Endothelial cell of umbilical vein (primary cell): ENCODE measurements around the gene AQP1. TPM values are rescaled to one million over a fixed set of nuclear protein-coding genes. Genes with fewer than 3 reads are reported as not detected.

Experiments
- BruUV-seq: library from RNA; stranded (reverse); fragments of 400-500 nt; replicated peaks from 2 replicates; lab custom pipeline; 2021; lab: Mats Ljungman, UMichigan
- CTCF ChIA-PET: fragments of 300-600, 350-600 bp; sonication (Branson Sonifier 250); formaldehyde crosslinking; loops from one replicate; lab custom pipeline; 2021; ENCODE audit warnings: antibody characterized with exemption, inconsistent platforms; lab: Charles Lee
- POLR2A ChIA-PET: fragments of 300-600, 350-600 bp; sonication (Branson Sonifier 250); formaldehyde crosslinking; loops from one replicate; lab custom pipeline; 2021; ENCODE audit warnings: antibody characterized with exemption, inconsistent platforms; lab: Charles Lee
- DNase-seq: peaks from one replicate; pipeline ENCODE4 v3.0.0-alpha.2; 2011; ENCODE audit warnings: low read depth, low spot score
- FAIRE-seq: peaks from 2 replicates; lab custom pipeline; 2011; peaks lifted over from hg19 to GRCh38; lab: Jason Lieb, UNC
- H2AFZ ChIP-seq: 2 replicates; pipeline ENCODE4 v1.6.0; 2012; ENCODE audit warnings: low read depth, low read length, control low read depth, inconsistent platforms
- H3K27ac ChIP-seq: 2 replicates; pipeline ENCODE4 v1.5.1; 2011; ENCODE audit warnings: low read depth, mild to moderate bottlenecking, control low read depth, low read length, moderate library complexity; ENCODE audit not compliant: insufficient read depth
- H3K27me3 ChIP-seq, 2 experiments: 2 replicates each; pipeline versions ENCODE4 v1.6.0 to v1.6.1; 2011; ENCODE audit warnings: low read length in 2 of 2, mixed read lengths in 1 of 2; ENCODE audit not compliant: control insufficient read depth in 2 of 2, insufficient read depth in 2 of 2
- H3K36me3 ChIP-seq, 2 experiments: 2 replicates in 1 of 2; 3 replicates in 1 of 2; pipeline ENCODE4 v1.5.1; 2011; ENCODE audit warnings: low read length in 2 of 2, mild to moderate bottlenecking in 1 of 2, moderate library complexity in 1 of 2; ENCODE audit not compliant: control insufficient read depth in 2 of 2, insufficient read depth in 2 of 2; ENCODE audit errors: extremely low read depth in 1 of 2
- H3K4me1 ChIP-seq: 3 replicates; pipeline ENCODE4 v1.5.1; 2011; ENCODE audit warnings: mild to moderate bottlenecking, low read length; ENCODE audit not compliant: control insufficient read depth, insufficient read depth; ENCODE audit errors: extremely low read depth
- H3K4me2 ChIP-seq: 2 replicates; pipeline ENCODE4 v1.6.1; 2011; ENCODE audit warnings: low read length, control low read depth, mixed read lengths; ENCODE audit not compliant: insufficient read depth
- H3K4me3 ChIP-seq, 3 experiments: fragments of 200-600 bp in 1 of 3; sonication (generic), shearing (Covaris generic) in 1 of 3; replicated peaks in 1 of 3; 2 replicates each; pipeline ENCODE4 v1.5.1; 2011 to 2016; ENCODE audit warnings: control low read depth in 3 of 3, low read length in 3 of 3, mild to moderate bottlenecking in 2 of 3, inconsistent platforms in 1 of 3, low read depth in 1 of 3, moderate library complexity in 1 of 3; ENCODE audit not compliant: insufficient read depth in 1 of 3
- H3K79me2 ChIP-seq: 2 replicates; pipeline ENCODE4 v1.6.0; 2012; ENCODE audit warnings: low read length, inconsistent platforms; ENCODE audit not compliant: control insufficient read depth, insufficient read depth
- H3K9ac ChIP-seq: replicated peaks from 2 replicates; pipeline ENCODE3; 2011; ENCODE audit warnings: low read length, control low read depth; ENCODE audit not compliant: insufficient read depth; ENCODE audit errors: extremely low read depth
- H3K9me1 ChIP-seq: replicated peaks from 3 replicates; pipeline ENCODE4 v1.6.0; 2011; ENCODE audit warnings: mild to moderate bottlenecking, low read length; ENCODE audit not compliant: control insufficient read depth, insufficient read depth; ENCODE audit errors: extremely low read depth
- H3K9me3 ChIP-seq: replicated peaks from 2 replicates; pipeline ENCODE4 v1.5.1; 2012; ENCODE audit warnings: low read length, inconsistent platforms; ENCODE audit not compliant: control insufficient read depth, insufficient read depth
- H4K20me1 ChIP-seq: replicated peaks from 2 replicates; pipeline ENCODE3; 2011; ENCODE audit warnings: mild to moderate bottlenecking, low read length; ENCODE audit not compliant: control insufficient read depth, insufficient read depth; ENCODE audit errors: extremely low read depth
- EZH2 ChIP-seq: IDR thresholded peaks from 2 replicates; pipeline ENCODE4 v1.6.1; 2012; ENCODE audit warnings: borderline replicate concordance, low read depth, mild to moderate bottlenecking, moderate library complexity, low read length, inconsistent platforms; ENCODE audit not compliant: severe bottlenecking
- FOS ChIP-seq: IDR thresholded peaks from 2 replicates; pipeline ENCODE4 v1.6.1; 2011; ENCODE audit warnings: mild to moderate bottlenecking, low read length, moderate library complexity, borderline replicate concordance; ENCODE audit not compliant: insufficient read depth
- GATA2 ChIP-seq: IDR thresholded peaks from 2 replicates; pipeline ENCODE4 v1.7.0; 2011; ENCODE audit warnings: low read depth, mild to moderate bottlenecking, moderate library complexity, mixed read lengths, low read length; ENCODE audit not compliant: insufficient read length, insufficient read depth
- JUN ChIP-seq: IDR thresholded peaks from 2 replicates; pipeline ENCODE4 v1.6.1; 2011; ENCODE audit warnings: borderline replicate concordance, low read depth; ENCODE audit not compliant: insufficient read length, insufficient read depth
- MYC ChIP-seq: IDR thresholded peaks from one replicate; pipeline ENCODE4 v1.6.1; 2011; ENCODE audit warnings: mild to moderate bottlenecking, low read depth, low read length
- POLR2A ChIP-seq: IDR thresholded peaks from 2 replicates; pipeline ENCODE4 v1.6.1; 2012; ENCODE audit warnings: low read depth, mild to moderate bottlenecking, control low read depth, low read length
- POLR2AphosphoS5 ChIP-seq: IDR thresholded peaks from 2 replicates; pipeline ENCODE4 v1.6.1; 2012; ENCODE audit warnings: low read depth, mild to moderate bottlenecking, control low read depth, low read length, moderate library complexity; ENCODE audit not compliant: insufficient read depth
- dilution Hi-C: fragments of 300-500 bp; cut with MboI; formaldehyde crosslinking; loops from one replicate; pipeline ENCODE4 v1.15.0; 2019; ENCODE audit warnings: low sequenced_read_pairs; ENCODE audit not compliant: extremely low pct_ligation_motif_present
- intact Hi-C: fragments of 100-400 bp; cut with micrococcal nuclease; formaldehyde crosslinking; loops from one replicate; pipeline ENCODE4 v1.10.0; 2022
- polyA plus RNA-seq, 4 experiments: library from polyadenylated mRNA; depleted of rRNA in 3 of 4; stranded (reverse) in 3 of 4; unstranded in 1 of 4; fragments of >200 nt; gene quantifications; 2 replicates each; pipeline versions ENCODE4 v1.2.1 to v1.2.3, GENCODE V29; 2011 to 2012; ENCODE audit warnings: missing spikeins in 1 of 4
- total RNA-seq: library from RNA; stranded (reverse); gene quantifications from 2 replicates; pipeline ENCODE4 v1.2.3, GENCODE V29; 2021
- TF ChIP-seq, protein P1 (sequence below), 2 donors: IDR thresholded peaks; 1 replicate in 1 of 2; 2 replicates in 1 of 2; pipeline ENCODE4 v1.5.1; 2011; ENCODE audit warnings: low read length in 2 of 2, mild to moderate bottlenecking in 2 of 2, moderate library complexity in 2 of 2, control low read depth in 1 of 2, inconsistent platforms in 1 of 2, low read depth in 1 of 2; ENCODE audit not compliant: insufficient read depth in 1 of 2; ENCODE audit errors: extremely low read depth in 1 of 2
- TF ChIP-seq, protein P2 (sequence below): IDR thresholded peaks from 2 replicates; pipeline ENCODE4 v1.6.1; 2011; ENCODE audit not compliant: insufficient read depth, insufficient read length

AQP1 gene
- total and polyA plus RNA-seq, 2 donors (not counting 3 experiments of a cell fraction or from before 2014, with no cell fraction given), result 11.7 to 15.9 TPM

DNA sequence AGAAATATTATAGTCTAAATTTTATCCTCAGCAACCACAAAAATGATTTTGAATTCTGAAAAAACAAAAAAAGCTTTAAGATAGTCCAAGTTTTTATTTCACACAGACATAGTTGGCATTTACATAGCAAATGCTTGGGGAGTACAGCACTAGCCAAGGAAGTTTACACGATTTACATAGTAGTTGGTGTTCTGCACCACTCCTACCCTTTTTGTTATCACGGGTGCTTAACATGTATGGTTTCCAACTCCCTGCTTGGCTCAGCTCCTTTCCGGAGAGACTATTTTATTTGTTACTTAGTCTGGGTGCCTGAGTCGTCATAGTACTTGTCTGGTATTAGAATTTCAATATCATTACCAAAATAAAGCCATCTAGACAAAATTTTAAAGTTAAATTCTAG, 43.3 kb downstream of the AQP1 start:
- TF ChIP-seq GATA2, result no peak
- TF ChIP-seq, protein P1, sequence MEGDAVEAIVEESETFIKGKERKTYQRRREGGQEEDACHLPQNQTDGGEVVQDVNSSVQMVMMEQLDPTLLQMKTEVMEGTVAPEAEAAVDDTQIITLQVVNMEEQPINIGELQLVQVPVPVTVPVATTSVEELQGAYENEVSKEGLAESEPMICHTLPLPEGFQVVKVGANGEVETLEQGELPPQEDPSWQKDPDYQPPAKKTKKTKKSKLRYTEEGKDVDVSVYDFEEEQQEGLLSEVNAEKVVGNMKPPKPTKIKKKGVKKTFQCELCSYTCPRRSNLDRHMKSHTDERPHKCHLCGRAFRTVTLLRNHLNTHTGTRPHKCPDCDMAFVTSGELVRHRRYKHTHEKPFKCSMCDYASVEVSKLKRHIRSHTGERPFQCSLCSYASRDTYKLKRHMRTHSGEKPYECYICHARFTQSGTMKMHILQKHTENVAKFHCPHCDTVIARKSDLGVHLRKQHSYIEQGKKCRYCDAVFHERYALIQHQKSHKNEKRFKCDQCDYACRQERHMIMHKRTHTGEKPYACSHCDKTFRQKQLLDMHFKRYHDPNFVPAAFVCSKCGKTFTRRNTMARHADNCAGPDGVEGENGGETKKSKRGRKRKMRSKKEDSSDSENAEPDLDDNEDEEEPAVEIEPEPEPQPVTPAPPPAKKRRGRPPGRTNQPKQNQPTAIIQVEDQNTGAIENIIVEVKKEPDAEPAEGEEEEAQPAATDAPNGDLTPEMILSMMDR (IDR thresholded peaks at IDR 0.05; ENCODE audit: extremely low read depth in 1 of 2, insufficient read depth in 1 of 2, low read depth in 1 of 2, low read length in 2 of 2), result no peak
- no peak for TF ChIP-seq FOS
- no peak for TF ChIP-seq MYC
- TF ChIP-seq, protein P2, sequence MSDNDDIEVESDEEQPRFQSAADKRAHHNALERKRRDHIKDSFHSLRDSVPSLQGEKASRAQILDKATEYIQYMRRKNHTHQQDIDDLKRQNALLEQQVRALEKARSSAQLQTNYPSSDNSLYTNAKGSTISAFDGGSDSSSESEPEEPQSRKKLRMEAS, result no peak
- TF ChIP-seq JUN, result no peak
- TF ChIP-seq POLR2A, result no peak
- TF ChIP-seq POLR2AphosphoS5, result no peak
- TF ChIP-seq EZH2, result no peak
- CTCF ChIA-PET, result interaction anchor here (3.5 kb wide), 1 partner anchor 16 kb away, joined by 22 read pairs; no protein-coding TSS in a partner anchor
- no peak overlapping the region for H3K4me3 ChIP-seq
- no TSS peak for BruUV-seq
- H2AFZ ChIP-seq, result no peak overlapping the region
- H3K27me3 ChIP-seq, result peaks cover 13 to 18% of the 10 kb centered on the region in 2 experiments
- dilution Hi-C loops, result no loop called here
- no peaks in the 10 kb centered on the region for H4K20me1 ChIP-seq
- H3K27ac ChIP-seq, result no peak overlapping the region
- POLR2A ChIA-PET, result no interaction called here
- FAIRE-seq, result no peak
- H3K4me1 ChIP-seq, result no peaks in the 10 kb centered on the region
- no peak for DNase-seq
- H3K9me3 ChIP-seq, result no peaks in the 10 kb centered on the region
- no peaks in the 10 kb centered on the region for H3K79me2 ChIP-seq
- H3K4me2 ChIP-seq, result no peak overlapping the region
- intact Hi-C loops, result no loop called here
- H3K9me1 ChIP-seq, result no peaks in the 10 kb centered on the region
- no peaks in the 10 kb centered on the region for H3K36me3 ChIP-seq
- no peak overlapping the region for H3K9ac ChIP-seq
